SK-N-SH (cell line): ENCODE measurements around the gene MACROD2. TPM values are rescaled to one million over a fixed set of nuclear protein-coding genes. Genes with fewer than 3 reads are reported as not detected.

Experiments used
- CTCF ChIA-PET: fragments of 300-600, 350-600 bp; formaldehyde crosslinking; extraction: SDS; loops from one replicate; lab custom pipeline; 2021; lab: Yijun Ruan, JAX
- POLR2A ChIA-PET: fragments of 350-600 bp; sonication (Branson Sonifier 250); formaldehyde crosslinking; extraction: SDS; loops from one replicate; lab custom pipeline; 2020; ENCODE audit warnings: antibody characterized with exemption, inconsistent platforms; lab: Yijun Ruan, JAX
- DNase-seq: peaks from one replicate; pipeline ENCODE4 v3.0.0; 2012
- H2AFZ ChIP-seq: fragments of 200-600 bp; sonication (generic); 2 replicates; pipeline ENCODE4 v1.8.1; 2016; ENCODE audit warnings: antibody characterized with exemption, mild to moderate bottlenecking, low read depth
- H3F3A ChIP-seq: fragments of 200-600 bp; sonication (generic); replicated peaks from 2 replicates; pipeline ENCODE3; 2016; ENCODE audit warnings: antibody characterized with exemption, mild to moderate bottlenecking; ENCODE audit not compliant: insufficient read depth
- H3K27ac ChIP-seq, 2 experiments: fragments of 200-500 bp in 1 of 2; fragments of 200-600 bp in 1 of 2; sonication (Bioruptor generic) in 1 of 2; sonication (generic), shearing (Covaris generic) in 1 of 2; 2 replicates each; pipeline versions ENCODE4 v1.5.1 to v1.6.1; 2014 to 2016; ENCODE audit warnings: low read depth in 2 of 2, inconsistent platforms in 1 of 2, low read length in 1 of 2, mild to moderate bottlenecking in 1 of 2, mixed read lengths in 1 of 2
- H3K27me3 ChIP-seq: fragments of 200-600 bp; sonication (generic), shearing (Covaris generic); 2 replicates; pipeline ENCODE4 v1.6.1; 2016; ENCODE audit warnings: mixed run types; ENCODE audit not compliant: insufficient read depth
- H3K36me3 ChIP-seq, 2 experiments: fragments of 200-500 bp in 1 of 2; fragments of 200-600 bp in 1 of 2; sonication (Bioruptor generic) in 1 of 2; sonication (generic) in 1 of 2; replicated peaks in 1 of 2; 2 replicates each; pipeline versions ENCODE3 to v1.5.1; 2014 to 2016; ENCODE audit warnings: low read length in 1 of 2, mild to moderate bottlenecking in 1 of 2; ENCODE audit not compliant: insufficient read depth in 2 of 2, control insufficient read depth in 1 of 2
- H3K4me1 ChIP-seq, 2 experiments: fragments of 200-500 bp in 1 of 2; fragments of 200-600 bp in 1 of 2; sonication (Bioruptor generic) in 1 of 2; sonication (generic), shearing (Covaris generic) in 1 of 2; 2 replicates each; pipeline versions ENCODE4 v1.5.1 to v1.6.1; 2014 to 2016; ENCODE audit warnings: low read depth in 1 of 2, low read length in 1 of 2, mixed run types in 1 of 2; ENCODE audit not compliant: insufficient read depth in 2 of 2, control insufficient read depth in 1 of 2
- H3K4me2 ChIP-seq: fragments of 200-600 bp; sonication (generic), shearing (Covaris generic); 2 replicates; pipeline ENCODE4 v1.6.1; 2017; ENCODE audit warnings: mixed run types
- H3K4me3 ChIP-seq, 2 experiments: fragments of 200-500 bp in 1 of 2; fragments of 200-600 bp in 1 of 2; sonication (Bioruptor generic) in 1 of 2; sonication (generic), shearing (Covaris generic) in 1 of 2; 2 replicates each; pipeline versions ENCODE4 v1.5.1 to v1.8.1; 2014 to 2016; ENCODE audit warnings: low read depth in 2 of 2, inconsistent platforms in 1 of 2, low read length in 1 of 2, mild to moderate bottlenecking in 1 of 2, mixed read lengths in 1 of 2, moderate library complexity in 1 of 2
- H3K79me2 ChIP-seq: fragments of 200-600 bp; sonication (generic); 2 replicates; pipeline ENCODE4 v1.8.1; 2017; ENCODE audit warnings: mild to moderate bottlenecking; ENCODE audit not compliant: insufficient read depth
- H3K9ac ChIP-seq: fragments of 200-600 bp; sonication (generic); 2 replicates; pipeline ENCODE4 v1.6.1; 2017; ENCODE audit warnings: mixed run types
- H3K9me2 ChIP-seq: fragments of 200-600 bp; sonication (generic); 2 replicates; pipeline ENCODE4 v1.6.1; 2017; ENCODE audit warnings: mixed run types
- H3K9me3 ChIP-seq: fragments of 200-600 bp; sonication (generic); 2 replicates; pipeline ENCODE4 v1.6.1; 2017; ENCODE audit warnings: mixed run types, mild to moderate bottlenecking, moderate library complexity
- H4K20me1 ChIP-seq: fragments of 200-600 bp; sonication (generic); 2 replicates; pipeline ENCODE4 v1.6.1; 2017; ENCODE audit warnings: mild to moderate bottlenecking, mixed run types; ENCODE audit not compliant: insufficient read depth
- CHD2 ChIP-seq: fragments of 150-350 bp; IDR thresholded peaks from 2 replicates; pipeline ENCODE4 v1.6.1; 2018; ENCODE audit warnings: low read length; ENCODE audit not compliant: partially characterized antibody
- CTCF ChIP-seq: fragments of 200-600 bp; sonication (generic); IDR thresholded peaks from 2 replicates; pipeline ENCODE4 v1.6.1; 2017; ENCODE audit warnings: antibody characterized with exemption, mild to moderate bottlenecking, moderate library complexity
- ELF1 ChIP-seq: IDR thresholded peaks from 2 replicates; pipeline ENCODE4 v1.4.0; 2012
- EP300 ChIP-seq, 2 experiments: IDR thresholded peaks; 2 replicates each; pipeline versions ENCODE4 v1.4.0 to v1.6.1; 2012; ENCODE audit warnings: borderline replicate concordance in 1 of 2, low read depth in 1 of 2, low read length in 1 of 2
- EZH2phosphoT487 ChIP-seq: fragments of 200-600 bp; sonication (generic); IDR thresholded peaks from 2 replicates; pipeline ENCODE4 v1.6.1; 2017; ENCODE audit warnings: low read depth, mixed run types, mild to moderate bottlenecking, antibody characterized with exemption, moderate library complexity, borderline replicate concordance
- GATA2 ChIP-seq: sonication (generic); formaldehyde crosslinking; IDR thresholded peaks from 2 replicates; pipeline ENCODE4 v1.5.0; 2020; ENCODE audit warnings: mild to moderate bottlenecking, missing genetic modification reagents
- JUND ChIP-seq: IDR thresholded peaks from 2 replicates; pipeline ENCODE4 v1.4.0; 2012
- MEF2A ChIP-seq: IDR thresholded peaks from 2 replicates; pipeline ENCODE4 v1.4.0; 2012; ENCODE audit warnings: low read depth, borderline replicate concordance
- NFIC ChIP-seq: IDR thresholded peaks from 2 replicates; pipeline ENCODE4 v1.4.0; 2012; ENCODE audit warnings: borderline replicate concordance
- POLR2AphosphoS5 ChIP-seq: IDR thresholded peaks from 2 replicates; pipeline ENCODE4 v1.6.1; 2012; ENCODE audit warnings: low read depth, low read length
- RCOR1 ChIP-seq: fragments of 150-350 bp; IDR thresholded peaks from 2 replicates; pipeline ENCODE4 v1.6.1; 2017; ENCODE audit warnings: antibody characterized with exemption, low read length
- REST ChIP-seq: IDR thresholded peaks from 2 replicates; pipeline ENCODE4 v1.6.1; 2012; ENCODE audit warnings: mild to moderate bottlenecking, low read depth, low read length, moderate library complexity
- RFX5 ChIP-seq: IDR thresholded peaks from 2 replicates; pipeline ENCODE4 v1.6.1; 2012; ENCODE audit warnings: mild to moderate bottlenecking, improper control_type of control experiment, low read length
- SIN3A ChIP-seq: IDR thresholded peaks from 2 replicates; pipeline ENCODE4 v1.6.1; 2012; ENCODE audit warnings: low read depth, mild to moderate bottlenecking, low read length, moderate library complexity, borderline replicate concordance
- SMC3 ChIP-seq: IDR thresholded peaks from 2 replicates; pipeline ENCODE4 v1.6.1; 2012; ENCODE audit warnings: low read depth, low read length, improper control_type of control experiment
- TAF1 ChIP-seq: IDR thresholded peaks from 2 replicates; pipeline ENCODE4 v1.6.1; 2012; ENCODE audit warnings: low read depth, mild to moderate bottlenecking, low read length, moderate library complexity, borderline replicate concordance
- USF1 ChIP-seq: IDR thresholded peaks from 2 replicates; pipeline ENCODE4 v1.4.0; 2012; ENCODE audit warnings: low read depth, borderline replicate concordance
- YY1 ChIP-seq: IDR thresholded peaks from 2 replicates; pipeline ENCODE4 v1.4.0; 2012; ENCODE audit warnings: low read depth, mild to moderate bottlenecking
- polyA plus RNA-seq, 3 experiments: library from polyadenylated mRNA; depleted of rRNA; stranded (reverse); fragments of >200 nt; gene quantifications; 2 replicates each; pipeline ENCODE4 v1.2.3, GENCODE V29; 2012

MACROD2 gene
- polyA plus RNA-seq, 1 of the 3 experiments (the other 2 are of a cell fraction) = 0.33 TPM

GRCh38 chr20:14478126-14478525, 482.8 kb downstream of the MACROD2 start:
- H3K9ac ChIP-seq = no peak overlapping the region
- no peaks in the 10 kb centered on the region for H3F3A ChIP-seq
- no peak overlapping the region for H2AFZ ChIP-seq
- no peaks in the 10 kb centered on the region for H3K27me3 ChIP-seq
- no peaks in the 10 kb centered on the region for H4K20me1 ChIP-seq
- no peak for DNase-seq
- H3K4me2 ChIP-seq = no peak overlapping the region
- H3K4me1 ChIP-seq = no peaks in the 10 kb centered on the region; a peak in 1 of 4 replicates
- CTCF ChIA-PET = interaction anchor here (0.8 kb wide), 1 partner anchor 10 kb away, joined by 3 read pairs; no protein-coding TSS in a partner anchor
- TF ChIP-seq JUND = no peak
- no peak for TF ChIP-seq NFIC
- no peak for TF ChIP-seq TAF1
- TF ChIP-seq SIN3A = no peak
- TF ChIP-seq REST = no peak
- TF ChIP-seq SMC3 = no peak
- TF ChIP-seq USF1 = no peak
- no peak for TF ChIP-seq MEF2A
- no peak for TF ChIP-seq YY1
- TF ChIP-seq ELF1 = no peak
- no peak for TF ChIP-seq RFX5
- TF ChIP-seq CTCF = no peak
- no peak for TF ChIP-seq EZH2phosphoT487
- TF ChIP-seq GATA2 (CRISPR knock-in tag) = no peak
- no peak for TF ChIP-seq RCOR1
- no peak for TF ChIP-seq EP300 (IDR thresholded peaks at IDR 0.05; ENCODE audit: borderline replicate concordance in 1 of 2, low read depth in 1 of 2, low read length in 1 of 2)
- no peak for TF ChIP-seq CHD2
- TF ChIP-seq POLR2AphosphoS5 = no peak
- H3K36me3 ChIP-seq = no peaks in the 10 kb centered on the region
- no peak overlapping the region for H3K27ac ChIP-seq
- no peaks in the 10 kb centered on the region for H3K9me2 ChIP-seq
- no peaks in the 10 kb centered on the region for H3K9me3 ChIP-seq
- no peak overlapping the region for H3K4me3 ChIP-seq
- POLR2A ChIA-PET = no interaction called here
- H3K79me2 ChIP-seq = no peaks in the 10 kb centered on the region
